ENCODE measurements around the gene NUDT16.

DNA sequence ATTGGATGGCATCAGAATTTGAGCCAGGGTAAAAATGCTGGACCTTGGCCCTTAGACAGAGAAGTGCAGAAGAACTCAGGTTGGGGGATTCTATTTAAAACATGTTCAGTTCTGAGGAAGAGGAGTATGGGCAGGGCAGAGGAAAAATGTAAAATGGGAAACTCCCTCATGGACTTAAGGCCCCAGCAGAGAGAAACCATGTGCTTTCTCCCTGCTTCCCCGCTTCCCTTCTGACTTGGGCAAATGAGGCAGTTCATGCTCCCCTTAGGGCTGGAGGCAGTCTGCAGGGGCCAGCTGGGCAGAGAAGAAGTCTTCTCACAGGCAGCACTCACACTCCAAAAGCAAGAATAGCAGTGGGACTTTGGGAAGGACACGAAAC is 9.9 kb upstream of the NUDT16 start:
- TF ChIP-seq, protein P1, sequence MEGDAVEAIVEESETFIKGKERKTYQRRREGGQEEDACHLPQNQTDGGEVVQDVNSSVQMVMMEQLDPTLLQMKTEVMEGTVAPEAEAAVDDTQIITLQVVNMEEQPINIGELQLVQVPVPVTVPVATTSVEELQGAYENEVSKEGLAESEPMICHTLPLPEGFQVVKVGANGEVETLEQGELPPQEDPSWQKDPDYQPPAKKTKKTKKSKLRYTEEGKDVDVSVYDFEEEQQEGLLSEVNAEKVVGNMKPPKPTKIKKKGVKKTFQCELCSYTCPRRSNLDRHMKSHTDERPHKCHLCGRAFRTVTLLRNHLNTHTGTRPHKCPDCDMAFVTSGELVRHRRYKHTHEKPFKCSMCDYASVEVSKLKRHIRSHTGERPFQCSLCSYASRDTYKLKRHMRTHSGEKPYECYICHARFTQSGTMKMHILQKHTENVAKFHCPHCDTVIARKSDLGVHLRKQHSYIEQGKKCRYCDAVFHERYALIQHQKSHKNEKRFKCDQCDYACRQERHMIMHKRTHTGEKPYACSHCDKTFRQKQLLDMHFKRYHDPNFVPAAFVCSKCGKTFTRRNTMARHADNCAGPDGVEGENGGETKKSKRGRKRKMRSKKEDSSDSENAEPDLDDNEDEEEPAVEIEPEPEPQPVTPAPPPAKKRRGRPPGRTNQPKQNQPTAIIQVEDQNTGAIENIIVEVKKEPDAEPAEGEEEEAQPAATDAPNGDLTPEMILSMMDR (IDR thresholded peaks at IDR 0.05 in 4 of 5, conservative IDR thresholded peaks at IDR 0.05 in 1 of 5) = no peak
- no peak for TF ChIP-seq POLR2A (IDR thresholded peaks at IDR 0.05)
